HT1080 (cell line): ENCODE data around the gene MSL3B.

Experiments used
- DNase-seq: peaks from one replicate; pipeline ENCODE4 v3.0.0-alpha.2; 2015; ENCODE audit warnings: low read depth

MSL3B gene

DNA sequence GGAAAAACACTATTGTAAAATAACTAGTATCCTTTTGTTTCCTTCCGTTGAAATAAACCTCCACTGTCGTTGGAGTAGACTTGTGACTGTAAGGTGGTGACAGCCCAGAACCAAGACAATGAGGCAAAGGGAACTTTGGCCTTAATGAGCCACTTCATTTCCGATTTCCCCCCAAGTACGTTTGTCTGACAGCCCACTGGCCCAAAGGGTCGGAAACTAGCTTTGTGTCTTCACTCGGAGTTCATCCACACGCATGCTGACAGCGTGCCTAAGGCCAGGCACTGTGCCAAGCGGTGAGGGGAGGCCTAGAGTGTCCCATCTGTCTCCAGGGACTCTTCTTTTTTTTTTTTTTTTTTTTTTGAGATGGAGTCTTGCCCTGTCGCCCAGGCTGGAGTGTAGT is 34.8 kb downstream of the MSL3B start:
- DNase-seq: no peak

DNA sequence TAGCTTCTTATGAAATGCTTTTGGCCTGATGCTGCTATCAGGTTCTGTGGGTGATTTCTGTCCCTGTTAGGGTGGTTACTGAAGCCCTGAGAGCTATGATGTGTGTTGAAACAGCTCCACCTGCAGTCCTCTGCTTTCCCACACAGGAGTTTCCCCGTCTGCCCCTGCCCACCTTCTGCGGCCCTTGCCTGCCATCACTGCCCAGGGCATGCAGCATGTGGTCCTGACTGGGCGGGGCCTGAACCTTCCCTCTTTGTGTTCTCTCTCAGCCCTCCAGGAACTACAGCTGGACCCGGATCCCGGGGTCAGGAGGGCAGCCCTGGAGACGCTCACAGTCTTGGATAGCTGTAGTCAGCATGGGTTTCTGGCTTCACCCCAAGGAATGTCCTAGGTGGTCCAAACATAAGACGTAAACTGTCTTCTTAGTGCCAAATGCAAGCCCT is 35.3 kb downstream of the MSL3B start:
- DNase-seq: peak; percentile 53

DNA sequence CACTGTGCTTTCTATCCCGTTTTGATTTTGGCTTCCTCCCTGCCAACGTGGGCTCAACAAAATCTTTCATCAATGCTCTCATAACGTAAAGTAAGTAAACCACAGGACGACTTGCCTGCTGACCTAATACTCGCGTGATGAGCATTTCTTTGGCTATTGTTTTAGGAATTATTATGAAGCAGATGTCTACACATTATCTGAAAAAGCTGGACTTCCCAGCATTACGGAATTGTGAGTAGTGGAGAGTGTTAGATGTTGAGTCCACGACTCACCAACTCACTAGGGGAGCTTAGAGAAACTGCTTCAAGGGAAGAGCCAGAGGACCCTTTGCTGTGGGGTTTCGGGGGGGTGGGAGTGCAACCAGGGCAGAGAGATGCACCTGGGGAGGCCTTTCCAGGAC is 35.8 kb downstream of the MSL3B start:
- no peak for DNase-seq

DNA sequence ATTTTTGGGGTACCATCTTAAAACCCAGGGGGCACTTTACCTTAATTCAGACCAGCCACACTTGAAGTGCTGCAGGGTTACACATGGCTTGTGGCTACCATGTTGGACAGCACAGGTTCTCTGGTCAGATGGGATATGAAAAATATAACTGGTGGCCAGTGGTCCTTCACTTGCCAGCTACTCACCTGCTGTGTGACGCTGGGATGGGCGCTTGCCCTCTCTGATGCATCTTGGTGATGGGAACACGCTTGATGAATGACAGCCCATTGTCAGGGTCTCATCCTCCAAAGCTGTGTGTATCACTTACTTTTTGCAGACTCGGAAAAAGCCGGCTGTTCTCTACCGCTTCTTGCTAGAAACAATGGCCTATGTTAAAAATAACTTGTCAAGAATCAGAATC is 36.3 kb downstream of the MSL3B start:
- DNase-seq: no peak

DNA sequence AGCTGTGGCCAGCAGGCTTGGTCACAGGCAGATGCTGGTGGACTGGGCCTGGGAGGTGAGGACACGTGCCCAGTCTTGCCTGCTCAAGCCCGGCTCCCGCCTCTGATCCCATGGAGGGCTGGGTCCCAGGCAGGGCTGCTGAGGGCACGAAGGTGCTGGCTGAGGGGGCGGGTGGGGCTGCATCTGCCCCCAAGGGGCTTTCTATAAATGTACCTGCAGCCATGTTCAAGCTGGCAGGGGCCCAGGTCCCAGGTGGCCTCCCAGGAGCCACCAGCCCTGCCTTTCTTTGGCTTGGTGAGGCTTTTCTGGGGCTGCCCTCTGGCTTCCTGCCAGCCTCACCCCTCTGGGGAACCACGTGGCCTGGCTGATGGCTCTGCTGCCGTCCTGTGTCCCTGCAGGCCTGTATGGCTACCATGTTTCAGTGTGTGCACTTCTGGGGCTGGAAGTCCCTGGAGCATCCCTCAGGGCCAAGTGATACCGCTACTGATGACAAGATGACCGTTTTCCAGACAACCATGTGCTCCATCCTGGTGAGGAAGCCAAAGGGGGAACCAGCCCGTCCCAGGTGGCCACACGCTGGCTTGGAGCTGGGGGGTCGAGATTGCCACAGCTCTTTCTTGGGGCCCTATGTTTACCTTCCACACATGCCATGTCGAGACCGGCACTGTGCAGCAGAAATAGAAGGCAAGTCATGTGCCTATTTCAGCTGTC is 37.0 kb downstream of the MSL3B start:
- DNase-seq: no peak

DNA sequence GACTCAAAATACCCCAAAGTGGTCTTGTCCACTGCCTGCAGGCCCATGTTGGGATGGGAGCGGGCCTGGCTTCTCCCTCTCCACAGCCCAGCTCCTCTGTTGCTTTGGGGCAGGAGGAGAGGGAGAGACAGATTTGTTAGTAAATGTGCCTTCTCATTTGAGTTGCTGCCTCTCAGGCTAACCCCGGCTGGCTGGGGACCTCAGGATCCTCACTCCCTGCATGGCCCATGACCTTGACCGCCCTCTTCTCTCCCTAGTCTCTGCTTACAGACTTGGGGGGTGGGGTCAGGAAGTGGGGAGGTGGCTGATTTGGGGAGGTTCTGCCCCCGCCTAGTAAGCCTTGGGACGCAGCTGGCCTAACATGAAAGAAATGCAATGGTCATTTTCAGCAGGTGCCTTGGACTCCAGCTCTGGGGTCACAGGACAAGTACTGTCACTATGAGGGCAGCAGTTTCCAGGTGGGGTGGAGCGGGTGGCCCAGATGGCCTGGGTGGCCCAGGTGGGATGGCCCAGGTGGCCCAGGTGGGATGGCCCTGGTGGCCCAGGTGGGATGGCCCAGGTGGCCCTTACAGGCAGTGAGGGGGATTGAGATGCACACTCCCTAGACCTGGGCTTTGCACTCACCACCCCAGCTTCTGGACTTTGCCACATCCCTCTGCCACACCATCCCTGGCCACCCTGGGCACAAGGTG is 37.9 kb downstream of the MSL3B start:
- no peak for DNase-seq

DNA sequence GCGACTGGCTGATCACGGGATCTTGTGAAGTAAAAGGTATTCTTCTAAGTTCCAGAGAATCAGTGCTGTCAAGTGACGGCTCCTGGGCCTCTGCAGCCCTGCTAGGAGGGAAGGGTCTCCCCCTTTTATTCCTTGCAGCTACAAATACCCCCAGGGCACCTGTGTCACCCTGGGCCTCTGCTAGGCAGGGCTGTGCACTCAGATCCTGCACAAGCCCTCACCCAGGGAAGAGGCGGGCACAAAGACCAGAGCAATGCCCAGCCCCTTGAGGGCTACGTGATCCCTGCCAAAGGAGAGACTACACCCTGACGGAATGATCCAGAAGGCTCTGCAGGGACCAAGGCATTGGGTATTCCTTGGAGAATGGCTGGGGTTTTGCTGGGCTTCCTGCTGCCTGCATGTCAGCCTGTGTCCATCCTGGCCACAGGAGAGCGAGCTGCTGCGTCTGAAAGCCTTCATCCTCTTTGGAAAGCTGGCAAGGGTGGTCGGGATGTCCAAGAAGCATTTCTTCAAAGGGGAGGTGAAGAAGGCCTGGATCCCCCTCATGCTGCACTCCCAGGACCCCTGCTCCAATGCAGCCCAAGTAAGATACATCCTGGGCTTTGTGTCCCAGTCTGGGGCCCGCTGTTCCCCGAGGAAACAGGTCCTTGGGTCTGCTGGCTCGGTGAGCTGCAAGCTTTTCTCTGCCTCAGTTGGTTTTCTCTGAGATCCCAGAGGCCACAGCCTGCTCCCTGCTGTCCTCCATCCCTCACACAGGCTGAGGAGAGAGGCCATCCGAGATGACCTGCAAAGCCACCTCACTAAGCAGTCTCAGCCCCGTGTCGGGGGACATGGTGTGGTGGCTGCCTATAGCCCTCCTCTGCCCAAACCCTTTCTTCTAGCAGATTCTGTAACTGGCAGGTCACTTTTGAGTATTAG is 38.7 kb downstream of the MSL3B start:
- no peak for DNase-seq

DNA sequence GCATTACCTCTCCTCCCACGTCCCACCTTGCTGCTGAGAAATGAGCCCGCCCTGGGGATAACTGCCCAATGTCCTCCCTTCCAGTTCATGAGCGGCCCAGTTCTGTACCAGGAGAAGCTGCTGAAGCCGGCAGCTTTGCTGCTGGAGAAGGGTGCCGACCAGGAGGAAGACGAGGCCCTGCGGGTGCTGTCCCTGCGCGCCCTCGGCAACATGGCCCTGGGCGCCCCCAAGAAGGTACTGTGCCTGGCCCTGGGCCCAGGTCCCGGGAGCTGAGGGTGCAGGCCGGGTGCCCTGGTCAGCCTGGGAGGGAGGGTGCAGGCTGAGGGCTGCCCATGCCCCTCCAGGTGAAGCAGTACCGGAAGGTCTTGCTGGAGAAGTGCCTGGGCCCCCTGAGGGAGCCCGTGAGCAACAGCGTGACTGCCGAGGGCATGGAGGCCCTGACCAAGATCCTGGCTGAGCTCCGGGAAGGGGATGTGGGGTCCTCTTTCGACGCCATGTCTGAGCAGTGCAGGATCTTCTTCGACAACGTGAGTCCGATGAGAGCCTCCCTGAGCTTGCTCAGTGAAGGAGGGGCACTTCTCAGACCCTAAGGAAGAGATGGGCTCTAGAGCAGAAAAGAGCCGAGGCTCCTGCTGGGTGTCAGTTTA is 39.5 kb downstream of the MSL3B start:
- DNase-seq: no peak

DNA sequence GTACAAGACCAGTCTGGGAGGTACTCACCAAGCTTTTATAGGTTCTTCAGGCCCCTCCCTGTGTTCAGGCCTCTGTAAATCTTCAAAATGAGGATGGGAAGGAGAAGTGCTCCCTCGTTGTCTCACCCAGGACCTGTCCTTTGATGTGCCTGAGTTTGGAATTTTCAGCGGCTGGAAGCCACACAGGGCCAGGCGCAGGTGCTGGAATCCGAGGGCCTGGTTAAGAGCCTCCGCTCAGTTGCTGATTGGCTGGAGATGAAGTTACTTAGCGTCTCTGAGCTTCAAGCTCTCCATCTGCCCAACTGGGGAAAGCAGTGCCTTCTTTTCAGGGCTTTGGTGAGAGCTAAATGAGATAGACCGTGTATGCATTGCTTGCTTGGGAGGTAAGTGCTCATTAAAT is 43.8 kb downstream of the MSL3B start:
- no peak for DNase-seq

DNA sequence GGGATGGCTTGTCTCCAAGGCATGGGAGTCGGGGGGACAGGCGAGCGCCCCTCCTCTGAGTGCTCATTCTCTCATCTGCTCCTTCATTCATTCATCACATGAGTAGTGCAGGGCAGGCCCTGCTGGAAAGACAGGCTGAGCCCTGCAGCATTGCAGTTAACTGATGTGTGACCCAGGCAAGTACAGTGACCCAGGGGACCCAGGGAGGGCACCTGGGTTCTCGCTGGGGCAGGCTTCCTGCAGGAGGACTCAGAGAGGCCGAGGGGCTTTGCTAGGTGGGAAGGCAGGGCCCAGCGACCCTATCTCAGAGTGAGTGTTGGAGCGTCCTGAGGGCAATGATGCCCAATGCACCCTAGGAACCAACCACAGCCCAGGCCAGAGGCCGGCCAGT is 44.5 kb downstream of the MSL3B start:
- DNase-seq: no peak

DNA sequence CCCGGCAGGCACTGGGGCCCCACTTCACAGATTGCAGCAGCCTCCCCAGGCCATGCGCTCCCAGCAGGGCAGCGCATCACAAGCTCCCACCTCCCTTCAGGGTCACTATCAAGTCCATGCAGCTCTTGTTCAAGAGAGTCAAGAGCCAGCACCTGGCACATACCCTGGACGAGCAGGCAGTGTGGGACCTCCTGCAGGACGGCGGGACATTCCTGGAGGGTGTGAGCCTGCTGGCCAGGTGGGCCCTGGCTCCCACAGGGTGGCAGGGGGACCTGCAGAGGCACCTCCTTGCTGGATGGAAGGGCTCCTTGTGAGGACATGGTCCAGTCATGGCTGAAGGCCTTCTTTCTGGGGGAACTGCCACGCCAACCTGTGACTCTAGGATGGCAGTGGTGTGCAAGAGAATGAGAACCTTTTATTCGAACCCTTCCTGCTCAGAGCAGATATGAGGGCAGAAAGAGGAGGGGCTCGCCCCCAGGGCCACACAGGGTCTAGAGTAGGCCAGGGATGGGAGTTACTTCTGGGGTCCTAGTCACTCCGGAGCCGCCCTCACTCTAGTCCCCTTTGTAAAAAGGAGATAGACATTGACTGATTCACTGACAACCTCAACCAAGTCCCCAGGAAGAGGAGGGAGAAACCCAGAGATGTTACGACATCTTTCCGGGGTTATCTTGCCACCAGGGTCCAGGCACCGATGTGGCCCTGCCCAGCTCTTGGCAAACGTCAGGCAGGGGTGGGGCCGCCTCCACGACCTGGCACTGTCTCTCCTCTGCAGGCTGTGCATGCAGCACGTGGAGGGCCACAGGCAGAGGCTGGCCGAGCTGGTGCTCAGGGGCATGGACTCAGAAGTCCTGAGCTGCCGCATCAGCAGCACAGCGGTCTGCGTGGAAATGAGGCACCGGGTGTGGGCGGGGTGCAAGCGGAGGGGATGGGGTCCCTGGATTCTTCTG is 45.1 kb downstream of the MSL3B start:
- DNase-seq: no peak

DNA sequence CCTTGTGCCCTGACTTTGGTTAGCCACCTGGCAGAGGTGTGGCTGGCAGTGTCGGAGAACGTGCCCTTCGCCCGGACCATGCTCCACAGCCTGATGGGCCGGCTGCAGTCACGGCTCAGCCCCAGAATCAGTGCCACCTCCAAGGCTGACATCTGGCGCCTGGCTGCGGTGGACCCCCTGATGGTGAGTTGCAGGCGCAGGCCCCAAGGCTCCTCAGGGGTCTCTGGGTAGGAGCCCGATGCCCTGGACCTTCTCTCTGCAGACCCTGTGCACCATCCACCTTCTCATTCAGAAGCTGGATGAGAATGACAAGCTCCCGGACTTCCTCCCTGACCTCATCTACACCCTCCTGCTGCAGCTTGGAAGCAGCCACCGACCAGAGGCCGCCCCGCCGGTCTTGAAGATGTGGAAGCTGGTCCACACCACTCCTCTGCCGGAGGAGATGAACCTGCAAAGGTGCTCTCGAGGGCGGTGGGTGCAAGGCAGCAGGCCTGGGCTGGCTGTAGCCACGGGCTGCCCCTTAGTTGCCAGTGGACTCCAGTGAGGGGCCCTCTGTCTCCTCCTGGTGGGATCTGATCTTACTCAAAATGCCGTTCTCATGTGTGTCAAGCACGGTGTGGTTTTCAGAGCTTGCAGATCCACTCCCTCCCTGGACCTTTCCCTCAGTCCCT is 46.0 kb downstream of the MSL3B start:
- no peak for DNase-seq

DNA sequence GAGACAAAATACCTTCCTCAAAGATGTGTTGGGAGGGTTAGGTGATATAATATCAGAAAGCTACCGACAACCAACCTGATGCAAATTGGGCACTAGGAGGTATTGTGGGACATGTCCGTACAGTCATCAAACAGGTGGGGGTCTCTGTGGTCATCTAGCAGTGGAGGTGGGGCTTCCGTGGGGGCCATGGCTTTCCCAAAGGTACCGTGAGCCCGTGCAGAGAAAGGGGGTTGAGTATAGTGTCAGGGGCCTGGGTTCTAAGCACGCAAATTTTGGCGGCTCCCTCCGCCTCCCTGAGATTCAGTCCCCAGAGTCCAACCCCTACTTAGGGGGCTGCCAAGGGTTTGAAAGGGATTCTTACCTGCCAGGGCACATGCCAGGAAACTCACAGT is 46.5 kb downstream of the MSL3B start:
- no peak for DNase-seq

DNA sequence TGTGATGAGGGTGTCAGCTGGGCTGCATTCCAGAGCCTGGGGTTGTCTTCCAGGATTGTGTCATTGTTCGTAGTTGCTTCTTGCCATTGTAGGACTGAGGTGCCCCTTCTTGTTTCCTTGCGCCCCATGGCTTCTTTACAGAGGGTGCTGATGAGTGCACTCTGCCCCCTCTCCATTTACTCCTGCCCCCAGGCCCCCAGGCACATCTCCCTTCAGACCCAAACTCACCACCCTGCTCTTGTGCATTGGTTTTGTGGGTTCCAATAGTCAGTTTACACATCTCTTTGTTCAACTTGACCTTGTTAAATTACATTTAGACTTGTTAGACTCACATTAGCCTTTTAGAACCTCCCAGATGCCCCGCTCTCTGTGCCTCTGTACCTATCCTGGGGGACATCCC is 47.0 kb downstream of the MSL3B start:
- no peak for DNase-seq

DNA sequence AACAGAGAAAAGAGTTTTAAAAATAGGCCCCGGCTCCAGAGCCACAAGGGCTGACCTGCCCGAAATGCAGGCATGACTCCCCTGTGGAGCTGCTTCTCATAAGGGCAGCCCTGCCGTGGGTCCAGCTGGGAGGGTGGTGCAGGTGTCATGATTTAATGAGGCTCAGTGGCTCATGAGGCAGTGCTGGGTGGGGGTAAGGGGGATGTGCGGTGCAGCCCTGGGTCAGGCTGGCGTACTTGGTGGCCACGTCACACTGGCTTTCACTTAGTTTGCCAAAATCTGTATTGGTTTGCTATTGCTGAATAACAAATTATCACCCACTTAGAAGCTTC is 47.4 kb downstream of the MSL3B start:
- no peak for DNase-seq

DNA sequence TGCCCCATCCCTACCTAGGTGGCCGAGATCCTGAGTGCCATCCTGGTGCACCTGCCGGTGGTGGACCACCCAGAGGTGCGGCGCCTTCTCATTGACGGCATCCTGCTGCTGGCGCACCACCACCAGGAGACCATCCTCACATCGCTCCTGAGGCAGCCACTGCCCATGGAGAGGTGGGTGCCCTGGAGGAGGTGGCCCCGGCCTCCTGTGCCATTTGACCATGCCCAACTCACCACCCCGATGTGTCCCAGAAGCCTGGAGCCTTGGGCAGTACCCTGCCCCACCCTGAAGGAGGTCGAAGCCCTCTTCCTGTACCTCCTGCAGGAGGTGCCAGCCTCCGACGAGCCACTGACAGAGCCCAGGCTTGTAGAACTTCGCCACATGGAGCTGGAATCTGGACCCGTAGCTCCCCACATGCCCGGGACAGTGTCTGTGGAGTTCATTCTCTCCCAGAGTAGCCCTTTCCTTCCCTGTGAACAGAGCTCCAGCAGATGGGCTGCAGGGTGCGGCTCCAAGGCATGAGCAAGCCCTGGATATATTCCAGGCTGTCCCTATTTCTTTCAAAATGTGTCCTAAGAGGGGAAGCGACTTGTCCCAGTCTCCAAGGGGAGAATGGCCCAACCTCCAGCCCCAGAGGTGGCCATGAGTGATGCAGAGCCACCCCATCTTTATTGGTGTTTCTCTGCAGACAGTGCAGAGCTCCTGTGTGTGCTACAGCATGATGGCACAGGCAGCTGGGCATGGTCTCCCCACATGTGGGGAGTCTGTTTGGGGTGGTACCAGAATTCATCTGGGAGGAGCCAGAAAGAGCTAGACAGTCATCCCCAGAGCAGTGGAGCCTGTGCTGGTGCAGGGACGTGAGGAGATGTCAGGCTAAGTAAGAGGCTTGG is 48.1 kb downstream of the MSL3B start:
- DNase-seq: no peak

DNA sequence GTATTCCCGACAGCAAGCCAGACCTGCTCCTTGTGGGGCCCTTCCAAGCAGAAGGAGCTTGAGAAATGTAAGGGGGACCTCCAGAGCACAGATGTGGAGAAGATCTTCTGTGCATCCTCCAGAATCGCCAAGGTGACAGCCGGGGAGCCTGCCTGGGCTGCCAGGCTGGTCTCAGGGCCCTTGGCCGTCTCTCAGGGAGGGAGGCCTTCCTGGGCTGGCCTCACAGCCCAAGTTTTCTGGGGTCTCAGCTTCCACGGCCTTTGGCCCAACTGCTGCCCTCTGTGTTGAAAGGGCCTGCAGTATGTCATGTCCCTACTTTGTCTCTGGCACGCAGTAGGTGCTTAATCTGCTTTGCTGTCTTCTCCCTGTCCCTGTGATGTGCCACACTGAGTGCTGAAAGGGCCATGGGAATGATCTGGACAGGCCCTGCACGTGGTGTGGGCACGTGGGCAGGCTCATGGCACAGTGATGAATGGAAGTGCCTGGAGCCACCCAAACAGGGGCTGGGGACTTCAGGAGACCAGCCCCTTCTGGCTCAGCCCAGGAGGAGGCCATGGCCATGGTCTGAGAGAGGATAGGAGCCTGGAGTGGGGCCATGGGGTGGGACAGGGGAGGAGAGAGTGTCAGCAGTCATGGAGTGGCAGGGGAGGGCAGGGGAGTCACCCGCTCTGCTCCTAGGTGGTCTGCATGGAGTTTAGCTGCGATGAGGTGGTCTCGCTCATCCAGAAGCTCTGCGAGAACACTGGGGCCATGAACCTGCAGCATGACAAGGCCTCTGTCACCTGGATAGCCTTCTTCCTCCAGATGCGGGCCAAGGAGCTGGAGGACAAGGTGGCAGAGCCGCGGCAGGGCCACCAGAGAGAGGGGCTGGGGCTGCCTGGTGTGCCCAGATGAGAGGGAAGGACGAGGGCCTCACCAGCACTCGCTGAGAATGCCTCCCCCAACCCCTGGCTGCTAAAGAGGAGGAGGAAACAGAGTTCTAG is 49.3 kb downstream of the MSL3B start:
- DNase-seq: no peak
